Stimulated activated CD4-positive, alpha-beta T cell treated with anti-CD3 and anti-CD28 coated beads, TNF-alpha, amount 100 ng/mL, for 4 hours (primary cell): Measurements from ENCODE around the gene TBX5.
"Not testable (repeated sequence)": the region's sequence is repeated elsewhere in the genome, so short reads cannot be mapped to it uniquely, and the experiment has no call there.

Experiments used
- DNase-seq, 3 experiments: peaks; one replicate each; pipeline ENCODE4 v3.0.0-alpha.2; 2020; ENCODE audit warnings: low read depth in 3 of 3

TBX5 gene

GRCh38 chr12:114384739-114385138 is 21.2 kb downstream of the TBX5 start:
- no peak for DNase-seq

- no peak for DNase-seq
These were observed 24.8 kb downstream of the TBX5 start for GRCh38 chr12:114381177-114381576.

GRCh38 chr12:114371733-114372132 is 34.2 kb downstream of the TBX5 start:
- DNase-seq = no peak

GRCh38 chr12:114371250-114371649 is 34.7 kb downstream of the TBX5 start:
- DNase-seq = no peak

GRCh38 chr12:114368685-114369452 is 37.1 kb downstream of the TBX5 start:
- DNase-seq = no peak

GRCh38 chr12:114361992-114362391 is 44.0 kb downstream of the TBX5 start:
- no peak for DNase-seq

GRCh38 chr12:114361545-114361944 is 44.4 kb downstream of the TBX5 start:
- no peak for DNase-seq

- no peak for DNase-seq
These were observed 45.5 kb downstream of the TBX5 start for GRCh38 chr12:114360485-114360884.

- DNase-seq = no peak
These were observed 50.4 kb downstream of the TBX5 start for GRCh38 chr12:114355389-114356088.

GRCh38 chr12:114349239-114349638 is 56.7 kb downstream of the TBX5 start:
- not testable (repeated sequence) for DNase-seq

GRCh38 chr12:114347861-114348260 is 58.1 kb downstream of the TBX5 start:
- DNase-seq = no peak

- no peak for DNase-seq
These were observed 61.1 kb downstream of the TBX5 start for GRCh38 chr12:114344831-114345230.

- no peak for DNase-seq
These were observed 61.7 kb downstream of the TBX5 start for GRCh38 chr12:114344303-114344663.

- no peak for DNase-seq
These were observed 62.2 kb downstream of the TBX5 start for GRCh38 chr12:114343585-114344302.

GRCh38 chr12:114342656-114343055 is 63.3 kb downstream of the TBX5 start:
- no peak for DNase-seq

- DNase-seq = no peak
These were observed 64.3 kb downstream of the TBX5 start for GRCh38 chr12:114341635-114342034.

GRCh38 chr12:114340231-114340630 is 65.7 kb downstream of the TBX5 start:
- DNase-seq = no peak

- no peak for DNase-seq
These were observed 66.3 kb downstream of the TBX5 start for GRCh38 chr12:114339626-114340025.

GRCh38 chr12:114335607-114336006 is 70.3 kb downstream of the TBX5 start:
- DNase-seq = no peak

- no peak for DNase-seq
These were observed 71.5 kb downstream of the TBX5 start for GRCh38 chr12:114334395-114334794.

GRCh38 chr12:114328292-114328691 is 77.7 kb downstream of the TBX5 start:
- DNase-seq = no peak

GRCh38 chr12:114327765-114328164 is 78.2 kb downstream of the TBX5 start:
- DNase-seq = no peak

GRCh38 chr12:114321524-114321923 is 84.4 kb downstream of the TBX5 start:
- DNase-seq = no peak
